ENCODE measurements around the gene DEFB129.

The DEFB129 gene

GRCh38 chr20:257419-257818, 30.4 kb downstream of the DEFB129 start, which contains the start of gene DEFB132:
Gene DEFB132 (plus strand): TSS chr20:257724. CDS start chr20:257779, 55 bp downstream.
- DNase-seq: no peak

- DNase-seq: no peak
These were observed 31.3 kb downstream of the DEFB129 start for GRCh38 chr20:258269-258858.

- DNase-seq: peak; percentile 85
These were observed 31.9 kb downstream of the DEFB129 start for GRCh38 chr20:258963-259362.

GRCh38 chr20:259981-260380, 32.9 kb downstream of the DEFB129 start:
- no peak for DNase-seq

GRCh38 chr20:263701-264100, 36.6 kb downstream of the DEFB129 start:
- DNase-seq: no peak

- DNase-seq: peak; percentile 92
These were observed 39.8 kb downstream of the DEFB129 start for GRCh38 chr20:266596-267562.

- DNase-seq: no peak
These were observed 43.5 kb downstream of the DEFB129 start for GRCh38 chr20:270517-270916.

GRCh38 chr20:271069-271468, 44.0 kb downstream of the DEFB129 start:
- DNase-seq: no peak

- no peak for DNase-seq
These were observed 44.5 kb downstream of the DEFB129 start for GRCh38 chr20:271528-271927.

GRCh38 chr20:272718-273117, 45.7 kb downstream of the DEFB129 start:
- DNase-seq: no peak

GRCh38 chr20:273884-274283, 46.8 kb downstream of the DEFB129 start:
- DNase-seq: no peak

GRCh38 chr20:275791-276190, 48.7 kb downstream of the DEFB129 start:
- no peak for DNase-seq

GRCh38 chr20:276620-277495, 49.8 kb downstream of the DEFB129 start:
- DNase-seq: no peak

GRCh38 chr20:277496-277781, 50.4 kb downstream of the DEFB129 start:
- no peak for DNase-seq

- no peak for DNase-seq
These were observed 51.1 kb downstream of the DEFB129 start for GRCh38 chr20:278181-278580.

- no peak for DNase-seq
These were observed 51.8 kb downstream of the DEFB129 start for GRCh38 chr20:278607-279571.

All from RPMI8226 (cell line).